ENCODE measurements around the gene GADD45B.

DNA sequence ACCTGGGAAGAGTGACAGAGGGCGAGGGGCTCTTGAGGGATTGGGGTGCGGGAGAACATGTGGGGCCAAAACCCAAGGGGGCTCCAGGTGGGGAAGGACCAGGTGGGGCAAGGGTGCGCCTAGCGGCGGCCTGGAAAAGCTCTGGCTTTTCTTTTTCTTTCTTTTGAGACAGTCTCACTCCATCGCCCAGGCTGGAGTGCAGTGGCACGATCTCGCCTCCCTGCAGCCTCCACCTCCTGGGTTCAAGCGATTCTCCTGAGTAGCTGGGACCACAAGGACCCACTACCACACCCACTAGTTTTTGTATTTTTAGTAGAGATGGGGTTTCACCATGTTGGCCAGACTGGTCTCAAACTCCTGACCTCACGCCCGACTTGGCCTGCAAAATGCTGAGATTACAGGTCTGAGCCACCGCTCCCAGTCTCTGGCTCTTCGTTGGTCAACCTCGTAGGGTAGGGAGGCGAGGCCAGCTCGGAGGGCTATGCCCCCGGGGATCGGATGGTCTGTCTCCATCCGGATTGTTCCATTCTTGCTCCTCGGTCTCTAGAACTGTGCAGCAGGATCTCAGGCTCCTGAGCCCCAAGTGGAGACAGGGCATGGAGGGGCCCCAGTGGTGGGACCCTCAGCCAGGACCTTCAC lies 3.7 kb downstream of the GADD45B start:
- TF ChIP-seq, protein P1, sequence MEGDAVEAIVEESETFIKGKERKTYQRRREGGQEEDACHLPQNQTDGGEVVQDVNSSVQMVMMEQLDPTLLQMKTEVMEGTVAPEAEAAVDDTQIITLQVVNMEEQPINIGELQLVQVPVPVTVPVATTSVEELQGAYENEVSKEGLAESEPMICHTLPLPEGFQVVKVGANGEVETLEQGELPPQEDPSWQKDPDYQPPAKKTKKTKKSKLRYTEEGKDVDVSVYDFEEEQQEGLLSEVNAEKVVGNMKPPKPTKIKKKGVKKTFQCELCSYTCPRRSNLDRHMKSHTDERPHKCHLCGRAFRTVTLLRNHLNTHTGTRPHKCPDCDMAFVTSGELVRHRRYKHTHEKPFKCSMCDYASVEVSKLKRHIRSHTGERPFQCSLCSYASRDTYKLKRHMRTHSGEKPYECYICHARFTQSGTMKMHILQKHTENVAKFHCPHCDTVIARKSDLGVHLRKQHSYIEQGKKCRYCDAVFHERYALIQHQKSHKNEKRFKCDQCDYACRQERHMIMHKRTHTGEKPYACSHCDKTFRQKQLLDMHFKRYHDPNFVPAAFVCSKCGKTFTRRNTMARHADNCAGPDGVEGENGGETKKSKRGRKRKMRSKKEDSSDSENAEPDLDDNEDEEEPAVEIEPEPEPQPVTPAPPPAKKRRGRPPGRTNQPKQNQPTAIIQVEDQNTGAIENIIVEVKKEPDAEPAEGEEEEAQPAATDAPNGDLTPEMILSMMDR (IDR thresholded peaks at IDR 0.05; ENCODE audit: extremely low read depth in 1 of 2, insufficient read depth in 1 of 2, low read depth in 1 of 2, low read length in 2 of 2) = no peak
- TF ChIP-seq, protein P2, sequence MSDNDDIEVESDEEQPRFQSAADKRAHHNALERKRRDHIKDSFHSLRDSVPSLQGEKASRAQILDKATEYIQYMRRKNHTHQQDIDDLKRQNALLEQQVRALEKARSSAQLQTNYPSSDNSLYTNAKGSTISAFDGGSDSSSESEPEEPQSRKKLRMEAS (IDR thresholded peaks at IDR 0.05; ENCODE audit: insufficient read depth, insufficient read length) = no peak
- TF ChIP-seq JUN (IDR thresholded peaks at IDR 0.05; ENCODE audit: borderline replicate concordance, insufficient read depth, insufficient read length, low read depth) (no peak), POLR2AphosphoS5 (IDR thresholded peaks at IDR 0.05; ENCODE audit: insufficient read depth, low read depth, low read length) (no peak), EZH2 (IDR thresholded peaks at IDR 0.05; ENCODE audit: borderline replicate concordance, low read depth, low read length, severe bottlenecking) (no peak), POLR2A (IDR thresholded peaks at IDR 0.05; ENCODE audit: low read depth, low read length) (no peak), GATA2 (IDR thresholded peaks at IDR 0.05; ENCODE audit: insufficient read depth, insufficient read length, low read depth, low read length) (no peak), MYC (IDR thresholded peaks at IDR 0.05; ENCODE audit: low read depth, low read length) (no peak), FOS (IDR thresholded peaks at IDR 0.05; ENCODE audit: borderline replicate concordance, insufficient read depth, low read length) (no peak)

Measured in endothelial cell of umbilical vein (primary cell).